NCI-H146 treated with DMSO at 0.1 percent for 48 hours (cell line): Measurements from ENCODE around the gene TRMT1.
"Not testable (repeated sequence)": the region's sequence is repeated elsewhere in the genome, so short reads cannot be mapped to it uniquely, and the experiment has no call there.

Experiments
- DNase-seq: peaks from one replicate; lab custom pipeline; 2025; ENCODE audit not compliant: unreplicated experiment; lab: John Stamatoyannopoulos, UW

Gene TRMT1

DNA sequence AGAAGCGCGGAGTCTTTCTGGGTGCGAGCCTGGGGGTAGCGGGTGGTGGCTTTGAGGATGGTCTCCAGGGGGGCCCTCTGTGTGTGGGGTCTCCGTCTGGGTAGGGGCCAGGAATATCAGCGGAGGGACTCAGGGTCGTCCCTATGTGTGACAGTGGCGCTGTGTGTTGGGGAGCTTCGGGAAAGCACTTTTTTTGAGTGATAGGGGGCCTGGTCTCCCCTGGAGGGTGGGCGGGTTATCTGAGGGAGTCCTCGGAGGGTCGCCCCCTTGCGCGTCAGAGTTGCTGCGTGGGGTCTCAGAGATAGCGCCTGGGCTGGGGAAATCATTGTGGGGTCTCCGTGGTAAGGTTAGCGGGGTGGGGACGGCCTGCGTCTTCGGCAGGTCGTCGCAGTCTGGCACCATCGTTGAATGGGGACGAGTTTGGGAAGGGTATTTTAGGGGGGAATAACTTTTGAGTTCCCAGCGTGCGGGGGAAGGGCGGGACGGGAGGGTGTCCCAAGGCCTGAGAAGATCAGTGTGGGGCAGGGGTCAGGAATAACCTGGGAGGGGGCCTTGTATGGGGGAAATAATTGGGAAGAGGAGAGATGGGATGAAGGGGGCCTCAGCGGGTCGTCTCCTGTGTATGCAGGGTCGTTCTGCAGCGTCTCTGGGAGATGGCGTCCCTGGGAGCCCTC is 34.5 kb upstream of the TRMT1 start:
- no peak for DNase-seq

DNA sequence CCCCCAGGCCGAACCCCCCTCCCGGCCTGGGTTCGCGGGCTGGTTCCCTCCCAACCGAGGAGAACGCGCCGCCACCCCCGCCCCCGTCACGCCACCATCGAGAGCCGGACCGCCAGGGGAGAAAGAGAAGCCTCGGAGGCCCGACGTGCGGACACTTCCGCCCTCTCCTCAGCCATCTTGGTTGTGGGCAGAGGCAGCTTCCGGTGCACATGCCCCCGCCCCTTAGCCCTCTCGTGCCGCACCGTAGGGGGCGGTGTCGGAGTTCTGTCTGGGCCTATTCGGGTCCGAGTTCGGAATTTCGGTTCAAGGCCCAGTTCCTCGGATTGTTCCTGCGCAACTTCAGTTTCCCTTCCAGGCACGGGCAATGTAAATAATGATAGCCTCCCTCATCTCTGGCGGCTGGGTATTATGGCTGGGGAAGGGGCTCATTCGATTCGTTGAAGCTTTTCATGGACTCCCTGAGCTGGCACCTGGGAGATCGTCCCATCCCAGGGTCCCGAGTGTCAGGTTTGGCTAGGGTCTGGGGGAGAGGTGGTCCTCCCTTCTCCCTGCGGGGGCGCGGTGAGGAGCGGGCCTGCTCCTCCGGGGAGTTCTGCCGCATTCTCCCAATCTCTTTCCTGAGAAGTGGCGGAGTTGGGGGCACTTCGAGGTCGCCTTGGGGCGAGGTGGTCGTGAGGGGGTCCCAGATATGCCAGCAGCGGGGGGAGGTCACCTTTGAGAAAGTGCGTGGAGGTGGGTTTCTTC is 33.8 kb upstream of the TRMT1 start, which contains the start of the genes IER2 and STX10:
Gene IER2 (plus strand): TSS at position 225 of the 744 bp plus-strand sequence. CDS start 2,776 bp downstream, outside the sequence.
Gene STX10 (minus strand): TSS at position 189 of the 744 bp plus-strand sequence. CDS start 202 bp downstream, outside the sequence.
- peak; percentile 94 for DNase-seq

DNA sequence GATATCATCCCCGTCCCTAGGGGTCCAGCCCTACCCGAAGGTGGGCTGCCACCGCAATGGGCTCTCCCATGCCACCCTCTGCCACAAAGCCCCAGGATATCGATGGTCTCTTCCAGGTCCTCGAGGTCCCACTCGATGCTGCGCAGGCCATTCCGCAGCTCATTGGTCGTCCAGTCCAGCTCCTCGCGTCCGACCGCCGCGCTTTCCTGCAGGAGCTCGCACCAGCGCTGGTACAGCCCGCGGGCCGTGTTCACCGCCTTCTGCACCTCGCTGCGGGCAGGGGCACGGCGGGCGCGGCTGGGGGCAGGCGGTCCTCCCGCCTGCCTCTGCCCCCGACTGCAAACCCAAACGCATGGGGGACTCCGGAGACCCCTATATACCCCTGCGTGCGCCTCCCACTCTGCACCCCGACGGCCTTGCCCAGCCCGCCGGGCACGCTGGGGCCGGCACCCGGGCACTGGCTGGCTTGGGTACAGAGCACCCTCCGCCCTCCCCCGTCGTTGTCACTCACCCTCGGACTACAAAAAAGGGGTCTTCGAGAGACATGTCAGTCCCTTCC is 33.2 kb upstream of the TRMT1 start:
- DNase-seq = peak; percentile 58

DNA sequence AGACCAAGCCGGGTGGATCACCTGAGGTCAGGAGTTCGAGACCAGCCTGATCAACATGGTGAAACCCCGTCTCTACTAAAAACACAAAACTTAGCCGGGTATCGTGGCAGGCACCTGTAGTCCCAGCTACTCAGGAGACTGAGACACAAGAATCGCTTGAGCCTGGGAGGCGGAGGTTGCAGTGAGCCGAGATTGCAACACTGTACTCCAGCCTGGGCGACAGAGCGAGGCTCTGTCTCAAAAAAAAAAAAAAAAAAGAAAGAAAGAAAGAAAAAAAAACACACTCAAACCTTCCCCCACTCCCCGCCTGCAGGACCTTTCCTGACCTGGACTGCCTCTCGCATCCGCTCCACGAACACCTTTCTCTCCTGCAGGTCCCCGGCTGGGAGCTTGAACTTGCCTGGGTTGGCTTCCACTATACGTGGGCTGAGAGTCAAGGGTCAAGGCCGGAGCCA is 32.7 kb upstream of the TRMT1 start:
- not testable (repeated sequence) for DNase-seq

DNA sequence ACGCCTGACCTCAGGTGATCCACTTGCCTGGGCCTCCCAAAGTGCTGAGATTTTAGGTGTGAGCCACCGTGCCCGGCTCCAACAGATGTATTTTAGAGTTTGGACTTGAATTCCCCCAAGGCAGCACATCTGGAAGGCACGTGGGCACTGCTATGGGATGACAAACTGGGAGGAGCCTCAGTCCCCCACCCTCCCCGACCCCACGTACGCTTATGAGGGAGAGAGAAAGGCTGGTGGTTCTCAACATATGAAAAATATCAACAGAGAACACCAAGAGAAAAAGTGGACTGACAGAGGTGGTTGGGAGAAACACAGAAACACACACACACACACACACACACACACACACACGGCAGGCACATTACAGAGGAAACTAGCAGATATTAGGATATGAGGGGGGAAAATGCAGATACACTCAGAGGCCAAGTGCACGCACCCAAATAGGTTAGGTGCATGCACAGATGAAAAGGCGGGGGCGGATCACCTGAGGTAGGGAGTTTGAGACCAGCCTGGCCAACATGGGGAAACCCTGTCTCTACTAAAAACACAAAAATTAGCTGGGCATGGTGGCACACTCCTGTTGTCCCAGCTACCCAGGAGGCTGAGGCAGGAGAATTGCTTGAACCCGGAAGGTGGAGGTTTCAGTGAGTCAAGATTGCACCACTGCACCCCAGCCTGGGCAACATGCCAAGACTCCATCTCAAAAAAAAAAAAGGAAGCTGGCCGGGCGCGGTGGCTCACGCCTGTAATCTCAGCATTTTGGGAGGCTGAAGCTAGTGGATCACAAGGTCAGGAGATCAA is 30.4 kb upstream of the TRMT1 start:
- DNase-seq = no peak

DNA sequence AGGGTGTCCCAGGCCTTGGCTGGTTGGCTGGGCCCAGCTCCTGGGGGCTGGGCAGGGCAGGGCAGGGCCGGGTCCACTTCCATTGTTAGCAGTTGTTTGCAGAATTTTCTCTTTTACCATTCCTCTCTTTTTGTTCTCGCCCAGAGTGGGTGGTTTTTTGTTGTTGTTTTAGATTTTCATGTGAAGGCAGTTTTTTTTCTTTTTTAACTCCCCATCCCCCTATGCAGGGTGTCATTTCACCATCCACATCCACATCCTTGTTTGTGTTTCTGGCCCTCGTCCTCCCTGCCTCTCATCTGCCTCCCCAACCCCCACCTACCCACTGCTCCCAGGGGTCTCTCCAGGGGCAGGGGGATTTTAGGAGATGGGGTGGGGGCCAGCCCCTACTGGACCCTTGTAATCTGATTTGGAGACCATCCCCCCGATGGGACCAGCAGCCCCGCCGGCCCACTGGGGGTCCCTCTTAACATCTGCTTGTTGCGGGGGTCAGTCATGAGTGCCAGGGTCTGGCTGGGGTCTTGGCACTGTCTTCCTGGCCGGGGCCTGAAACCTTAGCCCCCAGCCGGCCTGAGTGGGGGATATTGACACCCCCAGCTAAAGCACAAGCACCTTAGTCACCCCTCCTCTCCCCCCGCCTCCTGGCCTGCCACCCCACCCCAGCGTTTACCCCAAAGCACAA is 23.2 kb upstream of the TRMT1 start:
- DNase-seq = no peak

DNA sequence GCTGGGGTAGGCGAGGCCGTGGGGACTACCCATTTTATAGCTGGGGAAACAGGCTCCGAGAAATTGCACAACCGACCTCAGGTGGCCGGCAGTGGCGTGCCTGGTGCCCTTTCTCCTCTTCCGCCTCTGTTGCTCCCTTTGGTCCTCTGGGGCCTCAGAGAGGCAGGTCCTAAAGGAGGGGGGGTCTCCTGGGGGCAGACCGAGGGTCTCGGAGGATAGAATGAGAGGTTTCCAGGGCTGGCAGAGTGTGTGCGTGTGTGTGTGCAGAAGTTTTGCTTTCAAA is 22.3 kb upstream of the TRMT1 start:
- no peak for DNase-seq

DNA sequence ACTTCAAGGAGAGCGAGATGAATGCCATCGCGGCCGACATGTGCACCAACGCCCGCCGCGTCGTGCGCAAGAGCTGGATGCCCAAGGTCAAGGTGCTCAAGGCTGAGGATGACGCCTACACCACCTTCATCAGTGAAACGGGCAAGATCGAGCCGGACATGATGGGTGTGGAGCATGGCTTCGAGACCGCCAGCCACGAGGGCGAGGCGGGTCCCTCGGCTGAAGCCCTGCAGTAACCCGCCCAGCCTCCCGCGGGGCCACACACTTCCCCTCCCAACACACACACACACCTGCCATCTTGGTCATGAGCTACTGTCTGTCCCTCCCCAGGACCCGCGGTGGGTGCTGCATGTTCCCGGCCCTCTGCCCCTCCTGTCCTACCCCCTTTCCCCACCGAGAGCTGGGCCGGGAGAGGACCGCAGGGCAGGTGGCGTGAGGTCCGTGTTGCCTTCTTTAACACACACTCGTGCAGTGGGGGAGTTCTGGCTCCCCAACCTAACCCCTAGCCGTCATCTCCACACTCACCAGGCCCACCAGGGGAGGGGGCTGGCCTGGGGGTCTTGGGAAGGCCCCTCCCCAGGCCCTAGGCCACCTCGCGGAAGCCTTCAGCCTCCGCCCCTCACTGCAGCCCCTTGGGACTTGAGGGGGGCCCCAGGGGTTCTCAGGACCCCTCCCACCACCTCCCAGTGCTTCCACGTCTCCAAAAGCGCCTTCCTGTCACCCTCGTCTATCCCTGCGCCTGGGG is 21.8 kb upstream of the TRMT1 start:
- DNase-seq = no peak

DNA sequence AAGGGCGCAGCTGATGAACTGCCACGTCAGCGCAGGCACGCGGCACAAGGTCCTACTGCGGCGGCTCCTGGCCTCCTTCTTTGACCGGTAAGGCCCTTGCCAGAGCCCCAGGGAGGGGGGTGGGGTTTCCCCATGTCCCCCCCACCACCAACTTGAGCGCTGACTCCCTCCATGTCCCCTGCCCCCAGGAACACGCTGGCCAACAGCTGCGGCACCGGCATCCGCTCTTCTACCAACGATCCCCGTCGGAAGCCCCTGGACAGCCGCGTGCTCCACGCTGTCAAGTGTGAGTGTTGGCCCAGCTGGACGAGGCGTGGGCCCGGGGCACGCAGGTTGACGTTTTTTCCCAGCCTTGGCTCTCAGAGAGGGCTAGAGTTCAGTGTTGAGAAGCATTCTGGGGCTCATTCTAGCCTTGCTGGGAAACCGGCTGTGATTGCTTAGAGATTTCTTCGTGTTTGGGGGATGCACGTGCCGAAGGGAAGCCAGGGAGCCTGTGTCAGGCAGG is 20.8 kb upstream of the TRMT1 start:
- DNase-seq = no peak

DNA sequence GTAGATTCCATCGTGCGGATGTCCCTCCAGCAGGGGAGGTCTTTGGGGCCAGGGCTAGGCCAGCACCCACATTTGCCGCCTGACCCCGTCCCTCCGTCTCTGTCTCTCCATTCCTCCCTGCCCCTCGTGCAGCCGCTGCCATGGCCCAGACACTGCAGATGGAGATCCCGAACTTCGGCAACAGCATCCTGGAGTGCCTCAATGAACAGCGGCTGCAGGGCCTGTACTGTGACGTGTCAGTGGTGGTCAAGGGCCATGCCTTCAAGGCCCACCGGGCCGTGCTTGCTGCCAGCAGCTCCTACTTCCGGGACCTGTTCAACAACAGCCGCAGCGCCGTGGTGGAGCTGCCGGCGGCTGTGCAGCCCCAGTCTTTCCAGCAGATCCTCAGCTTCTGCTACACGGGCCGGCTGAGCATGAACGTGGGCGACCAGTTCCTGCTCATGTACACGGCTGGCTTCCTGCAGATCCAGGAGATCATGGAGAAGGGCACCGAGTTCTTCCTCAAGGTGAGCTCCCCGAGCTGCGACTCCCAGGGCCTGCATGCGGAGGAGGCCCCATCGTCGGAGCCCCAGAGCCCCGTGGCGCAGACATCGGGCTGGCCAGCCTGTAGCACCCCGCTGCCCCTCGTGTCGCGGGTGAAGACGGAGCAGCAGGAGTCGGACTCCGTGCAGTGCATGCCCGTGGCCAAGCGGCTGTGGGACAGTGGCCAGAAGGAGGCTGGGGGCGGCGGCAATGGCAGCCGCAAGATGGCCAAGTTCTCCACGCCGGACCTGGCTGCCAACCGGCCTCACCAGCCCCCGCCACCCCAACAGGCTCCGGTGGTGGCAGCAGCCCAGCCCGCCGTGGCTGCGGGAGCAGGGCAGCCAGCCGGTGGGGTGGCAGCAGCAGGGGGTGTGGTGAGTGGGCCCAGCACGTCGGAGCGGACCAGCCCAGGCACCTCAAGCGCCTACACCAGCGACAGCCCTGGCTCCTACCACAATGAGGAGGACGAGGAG is 18.8 kb upstream of the TRMT1 start:
- DNase-seq = no peak

DNA sequence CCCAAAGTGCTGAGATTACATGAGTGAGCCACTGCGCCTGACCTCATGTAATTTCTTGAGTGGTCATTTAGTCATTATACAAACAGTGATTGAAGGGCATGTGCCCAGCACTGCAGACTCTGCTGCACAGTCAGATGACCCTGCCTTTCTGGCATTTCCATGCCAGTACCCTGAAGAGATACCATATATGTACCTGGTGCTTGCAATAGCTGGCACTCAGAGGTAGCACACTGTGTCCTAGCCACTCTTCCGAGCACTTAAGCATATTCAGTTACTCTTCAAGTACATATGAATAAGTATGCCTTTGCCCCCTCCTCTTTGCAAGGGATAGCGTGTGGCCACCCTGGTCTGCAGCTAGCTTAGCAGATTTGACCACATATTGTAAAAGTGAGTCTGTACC is 18.1 kb upstream of the TRMT1 start:
- no peak for DNase-seq

DNA sequence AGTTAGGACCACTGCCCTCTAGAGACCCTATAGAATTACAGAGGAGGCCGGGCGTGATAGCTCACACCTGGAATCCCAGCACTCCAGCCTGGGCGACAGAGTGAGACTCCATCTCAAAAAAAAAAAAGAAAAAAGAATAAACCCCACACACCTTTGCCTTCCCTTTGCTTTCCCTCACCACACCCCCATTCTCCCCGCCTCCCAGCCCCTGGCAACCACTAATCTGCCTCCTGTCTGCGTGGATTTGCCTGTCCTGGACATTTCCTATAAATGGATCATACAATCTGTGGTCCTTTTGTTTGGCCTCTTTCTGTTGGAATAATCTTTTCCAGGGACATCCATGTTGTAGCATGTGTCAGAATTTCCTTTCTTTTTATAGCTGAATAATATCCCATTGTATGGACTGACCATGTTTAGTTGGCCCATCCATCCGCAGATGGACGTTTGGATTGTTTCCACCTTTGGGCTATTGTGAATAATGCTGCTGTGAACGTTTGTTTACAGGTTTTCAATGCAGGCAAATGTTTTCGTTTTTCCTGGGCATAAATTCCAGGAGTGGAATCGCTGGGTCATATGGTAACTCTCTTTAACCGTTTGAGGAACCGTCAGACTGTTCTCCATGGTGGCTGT is 16.8 kb upstream of the TRMT1 start:
- no peak for DNase-seq

DNA sequence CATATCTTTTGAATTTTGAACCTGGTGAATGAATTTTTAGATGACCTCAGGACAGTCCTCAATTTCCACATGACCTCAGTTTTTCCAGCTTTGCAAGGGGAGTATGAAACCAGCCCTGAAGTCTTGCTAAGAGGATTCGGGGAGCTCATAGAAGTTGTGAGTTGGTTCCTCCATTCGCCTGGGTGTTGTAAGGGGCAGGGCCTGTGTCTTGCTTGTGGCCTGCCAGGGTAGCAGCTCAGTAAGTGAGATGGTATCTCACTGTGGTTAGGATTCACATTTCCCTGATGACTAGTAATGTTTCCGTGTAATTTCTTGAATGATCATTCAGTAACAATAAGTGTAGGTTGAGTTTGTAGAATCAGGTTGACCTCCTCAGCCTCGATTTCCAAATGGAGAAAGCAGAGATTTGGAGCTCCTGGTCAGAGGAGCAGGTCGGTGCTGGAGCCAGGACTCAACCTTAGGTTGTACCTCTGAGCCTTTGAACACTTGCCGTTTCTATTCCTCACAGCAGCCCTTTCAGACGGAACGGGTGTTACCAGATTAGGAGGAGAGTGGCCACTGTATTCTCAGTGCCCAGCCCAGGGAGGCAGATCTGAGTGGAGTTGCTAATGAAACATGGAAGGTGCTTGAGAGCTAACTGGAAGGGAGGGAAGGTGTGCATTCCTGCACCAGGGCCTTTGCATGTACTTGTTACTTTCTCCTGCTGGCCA is 16.1 kb upstream of the TRMT1 start:
- no peak for DNase-seq

DNA sequence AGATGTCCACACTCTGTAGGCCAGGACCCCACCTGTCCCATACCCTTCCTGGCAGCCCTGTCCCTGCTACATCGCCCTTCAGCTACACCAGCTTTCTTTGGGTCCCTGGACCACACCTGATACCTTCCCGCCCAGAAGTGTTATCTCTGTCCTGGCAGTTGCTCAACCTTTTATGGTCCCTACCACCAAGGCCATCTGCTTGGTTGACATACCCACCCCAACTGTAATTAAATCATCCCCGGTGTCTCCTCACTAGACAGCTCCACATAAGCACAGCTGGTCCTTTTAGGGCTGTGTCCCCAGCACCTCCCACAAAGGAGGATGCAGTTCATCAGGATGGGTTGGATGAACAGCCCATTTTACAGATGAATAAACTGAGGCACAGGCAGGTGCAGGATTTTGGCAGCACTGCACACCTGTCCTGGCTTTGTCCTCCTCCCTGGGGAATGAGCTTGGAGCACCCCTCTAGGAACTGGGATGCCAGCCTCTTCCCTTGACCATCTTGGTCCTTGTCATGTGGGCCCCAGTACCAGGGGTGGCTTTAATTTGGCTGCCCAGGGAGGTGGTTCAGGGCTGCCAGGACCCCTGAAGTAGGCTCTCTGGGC is 14.4 kb upstream of the TRMT1 start:
- no peak for DNase-seq

DNA sequence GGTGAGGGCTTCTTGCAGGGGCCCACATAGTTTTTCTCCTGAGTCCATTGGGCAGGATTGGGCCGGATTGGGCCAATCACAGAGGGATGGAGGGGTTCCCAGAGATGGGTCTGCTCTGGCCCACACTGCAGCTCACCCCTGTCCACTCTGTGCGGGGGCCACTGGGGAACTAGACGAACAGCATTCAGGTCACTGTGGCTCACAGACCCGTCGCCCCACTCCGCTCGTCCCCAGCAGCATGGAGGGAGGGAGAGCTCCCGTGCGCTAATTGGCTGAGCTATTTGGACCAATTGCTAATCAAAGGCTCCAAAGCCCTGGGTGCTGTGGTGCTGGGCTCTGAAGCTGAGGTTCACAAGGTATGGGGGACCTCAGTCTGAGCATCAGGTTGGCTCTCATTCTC is 12.8 kb upstream of the TRMT1 start:
- DNase-seq = no peak

DNA sequence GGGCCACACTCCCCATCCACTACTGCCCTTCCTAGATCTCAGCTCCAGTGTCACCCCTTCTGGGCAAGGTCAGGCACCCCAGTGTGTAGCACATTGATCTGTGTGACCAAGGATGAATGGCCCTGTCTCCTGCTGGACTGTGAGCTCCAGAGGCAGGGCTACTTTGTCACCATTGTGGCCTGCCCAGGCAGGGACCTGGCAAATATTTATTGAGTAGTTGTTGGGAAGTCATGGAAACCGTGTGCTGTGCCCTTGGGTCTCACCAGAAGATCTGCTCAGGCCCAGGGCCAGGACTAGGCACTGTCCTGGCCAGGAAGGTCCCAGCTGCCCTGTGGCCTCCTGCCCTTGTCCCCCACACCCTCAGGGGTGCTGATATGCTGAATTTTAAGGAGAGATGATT is 12.0 kb upstream of the TRMT1 start:
- peak; percentile 89 for DNase-seq

DNA sequence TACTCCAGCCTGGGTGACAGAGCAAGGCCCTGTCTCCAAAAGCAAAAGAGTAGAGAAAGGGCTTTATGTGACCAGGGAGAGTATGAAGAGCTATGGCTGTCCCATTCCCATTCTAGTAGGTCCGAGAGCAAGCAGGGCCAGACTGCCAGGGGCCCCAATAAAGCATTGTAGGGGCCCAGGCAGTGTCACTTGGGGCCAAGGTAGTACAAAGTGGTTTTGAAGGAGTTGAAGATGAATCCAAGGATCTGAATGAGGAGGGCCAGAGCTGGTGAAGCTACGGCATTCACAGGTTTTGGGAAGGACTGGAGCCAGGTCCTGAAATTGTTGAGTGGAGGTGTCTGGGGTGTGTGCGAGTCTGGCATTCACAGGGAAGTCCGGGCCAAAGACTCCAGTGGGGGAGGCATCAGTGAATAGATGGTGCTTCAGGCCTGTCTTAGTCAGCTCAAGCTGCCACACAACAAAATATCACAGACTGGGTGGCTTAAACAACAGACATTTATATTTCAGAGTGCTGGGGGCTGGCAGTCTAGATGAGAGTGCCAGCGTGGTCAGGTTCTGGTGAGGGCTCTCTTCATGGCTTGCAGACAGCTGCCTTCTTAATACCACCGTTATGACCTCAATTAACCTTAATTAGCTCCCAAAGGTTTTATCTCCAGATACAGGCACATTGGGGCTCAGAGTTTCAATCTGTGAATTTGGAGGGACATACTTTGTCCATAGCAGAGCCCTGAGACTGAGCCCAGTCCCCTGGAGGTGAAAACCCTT is 11.5 kb upstream of the TRMT1 start:
- no peak for DNase-seq
